HG02678 (cell line): ENCODE data around the gene ALDH1A1.
"Not testable (repeated sequence)": the region's sequence is repeated elsewhere in the genome, so short reads cannot be mapped to it uniquely, and the experiment has no call there.

Source experiments
- ATAC-seq: cut with Tn5 transposase; IDR thresholded peaks from one replicate; pipeline ENCODE4 v1.9.1; 2021; ENCODE audit warnings: mild to moderate bottlenecking, moderate library complexity; ENCODE audit not compliant: unreplicated experiment

ALDH1A1 gene

DNA sequence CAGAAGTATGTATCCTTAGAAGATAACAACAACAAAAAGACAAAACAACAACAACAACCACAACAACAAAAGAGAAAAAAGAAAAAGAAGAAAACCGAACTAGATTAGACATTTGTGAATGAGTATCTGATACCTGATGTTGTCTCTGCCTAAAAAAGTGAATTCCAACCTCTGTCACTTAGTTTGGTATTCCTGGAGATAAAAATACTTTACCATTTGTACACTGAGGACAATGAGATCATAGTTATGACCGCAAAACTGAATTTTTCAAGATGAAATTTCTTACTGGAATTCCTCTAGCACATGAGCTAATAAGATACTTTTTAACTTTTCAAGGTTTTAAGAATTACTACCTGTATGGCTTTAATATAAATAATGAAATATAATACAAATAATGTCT, 54.5 kb downstream of the ALDH1A1 start:
- ATAC-seq = no peak

DNA sequence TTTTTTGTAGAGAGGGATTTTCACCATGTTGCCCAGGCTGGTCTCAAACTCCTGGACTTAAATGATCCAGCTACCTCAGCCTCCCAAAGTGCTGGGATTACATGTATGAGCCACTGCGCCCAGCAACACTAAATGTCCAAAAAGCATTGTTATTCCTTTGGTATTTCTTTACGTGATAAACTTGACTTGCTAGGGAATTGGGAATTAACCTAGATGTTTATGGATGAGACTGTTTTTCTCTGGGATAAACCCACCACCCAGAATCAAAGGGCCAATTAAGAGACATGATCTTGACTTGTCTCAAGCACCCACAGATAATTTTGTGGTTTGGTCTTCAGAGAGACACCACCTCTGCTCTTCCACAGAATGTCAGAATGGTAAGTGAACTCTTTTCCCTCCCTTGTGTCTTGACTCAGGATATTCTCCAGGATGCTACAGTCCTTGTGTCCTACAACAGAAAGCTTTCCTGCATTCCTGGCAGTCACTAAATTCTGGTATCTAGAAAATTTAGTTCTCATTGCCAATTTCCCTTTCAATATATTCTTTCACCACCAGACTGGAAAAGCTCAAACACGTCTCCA, 55.7 kb downstream of the ALDH1A1 start:
- no peak for ATAC-seq

DNA sequence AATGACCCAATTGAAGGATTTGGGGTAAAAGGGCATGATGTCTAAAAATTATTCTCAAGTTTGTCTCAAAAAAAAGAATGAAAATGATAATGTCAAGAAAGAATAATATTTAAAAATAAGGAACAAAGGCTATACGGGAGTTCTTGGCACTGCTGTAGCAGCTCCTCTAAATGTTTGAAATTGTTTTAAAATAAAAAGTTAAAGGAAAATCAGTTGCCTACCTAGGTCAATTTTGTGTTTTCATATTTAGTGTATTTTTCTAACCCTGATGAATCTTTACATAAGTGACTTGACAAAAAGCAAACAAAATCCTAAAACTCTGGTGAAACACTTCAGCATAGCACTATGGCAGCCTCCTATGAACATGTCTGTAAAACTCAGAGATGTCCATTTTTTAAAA, 56.4 kb downstream of the ALDH1A1 start:
- ATAC-seq = no peak

DNA sequence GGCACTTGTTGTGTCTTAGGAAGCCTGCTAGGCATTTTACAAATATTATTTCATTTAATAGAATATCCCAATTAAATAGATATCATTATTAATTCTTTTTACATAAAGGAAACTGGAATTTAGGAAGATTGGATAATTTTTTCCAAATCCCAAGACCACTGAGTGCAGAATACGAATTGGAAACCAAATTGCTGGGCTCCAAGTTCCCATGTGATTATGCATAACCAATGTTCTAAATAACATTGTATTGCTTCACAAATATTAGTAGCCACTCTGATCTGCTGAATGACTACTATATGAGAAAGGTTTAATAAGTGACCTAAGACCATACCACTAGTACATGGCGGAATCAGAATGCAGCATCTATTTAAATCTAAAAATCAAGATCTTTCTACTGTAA, 57.7 kb downstream of the ALDH1A1 start:
- no peak for ATAC-seq

DNA sequence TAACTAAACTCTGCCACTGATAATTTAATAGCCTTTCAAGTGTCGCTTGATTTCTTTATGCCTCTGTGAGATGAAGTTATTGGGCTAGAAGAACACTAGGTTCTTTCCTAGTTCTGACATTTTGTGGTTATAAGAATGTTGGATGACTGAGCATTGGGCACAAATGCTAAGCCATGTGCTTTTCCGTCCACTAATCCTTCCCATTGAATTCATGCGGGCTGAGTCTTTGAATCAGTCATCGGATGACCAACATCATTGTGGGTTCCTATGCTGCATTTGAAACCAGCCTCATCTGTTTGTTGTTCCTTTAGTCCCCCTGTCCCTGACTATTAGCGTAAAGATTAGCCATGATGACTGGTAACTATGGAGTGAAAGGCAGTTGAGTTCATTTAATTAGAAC, 58.5 kb downstream of the ALDH1A1 start:
- ATAC-seq = no peak

DNA sequence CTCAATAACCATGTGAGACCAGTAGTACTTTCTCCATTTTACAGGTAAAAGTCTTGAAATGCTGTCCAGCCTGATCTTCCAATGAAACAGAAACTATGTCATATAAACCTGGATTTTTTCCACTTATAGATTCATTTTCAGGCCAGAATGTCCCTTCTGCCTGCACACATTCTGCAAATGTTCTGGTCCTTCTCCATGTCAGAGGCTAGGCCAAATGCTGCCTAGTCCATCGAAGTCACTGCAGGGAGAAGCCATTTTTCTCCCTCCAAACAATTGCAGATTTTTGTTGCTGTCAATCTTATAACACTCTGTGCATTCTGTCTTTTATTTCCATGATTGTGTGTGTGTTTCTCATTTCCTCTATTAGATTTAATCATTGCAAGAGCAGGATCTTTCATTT, 59.4 kb downstream of the ALDH1A1 start:
- ATAC-seq = no peak

DNA sequence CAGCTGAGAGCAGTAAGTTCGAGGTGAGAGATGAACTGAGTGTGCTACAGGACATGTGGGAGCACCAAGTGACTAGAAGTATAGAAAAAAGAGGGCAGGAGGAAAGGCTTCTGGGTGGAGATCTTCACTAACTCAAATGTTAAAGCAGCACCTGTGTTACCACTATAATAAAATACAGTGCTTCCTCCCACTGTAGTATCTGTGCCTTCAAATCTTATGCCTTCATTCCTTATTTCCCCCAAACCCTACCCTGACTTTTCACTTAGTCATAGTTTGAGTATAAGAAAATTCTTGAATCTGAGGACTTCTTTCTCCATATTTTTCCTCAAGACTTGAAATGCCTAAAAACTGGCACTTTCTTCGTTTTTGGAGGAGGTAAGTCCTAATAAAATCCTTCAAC, 61.8 kb downstream of the ALDH1A1 start:
- ATAC-seq = no peak

DNA sequence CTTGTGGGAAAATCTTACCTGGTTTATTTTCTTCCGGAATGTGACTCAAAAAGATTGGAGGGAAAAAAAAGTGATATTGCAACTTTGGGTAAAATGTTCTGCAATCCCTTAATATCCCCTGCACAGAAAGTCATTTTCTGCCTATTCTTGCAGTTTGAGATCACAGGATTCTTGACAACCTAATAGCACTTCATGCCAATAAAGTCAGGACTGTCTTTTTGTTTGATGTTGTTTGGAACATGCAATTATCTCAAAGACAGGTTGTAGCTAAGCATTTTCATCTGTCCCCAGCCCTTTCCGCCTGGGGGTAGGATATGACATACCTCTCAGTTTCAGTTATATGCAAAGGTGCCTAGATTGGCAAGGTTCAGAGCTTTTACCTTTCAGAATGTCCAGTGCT, 63.9 kb downstream of the ALDH1A1 start:
- ATAC-seq = no peak

DNA sequence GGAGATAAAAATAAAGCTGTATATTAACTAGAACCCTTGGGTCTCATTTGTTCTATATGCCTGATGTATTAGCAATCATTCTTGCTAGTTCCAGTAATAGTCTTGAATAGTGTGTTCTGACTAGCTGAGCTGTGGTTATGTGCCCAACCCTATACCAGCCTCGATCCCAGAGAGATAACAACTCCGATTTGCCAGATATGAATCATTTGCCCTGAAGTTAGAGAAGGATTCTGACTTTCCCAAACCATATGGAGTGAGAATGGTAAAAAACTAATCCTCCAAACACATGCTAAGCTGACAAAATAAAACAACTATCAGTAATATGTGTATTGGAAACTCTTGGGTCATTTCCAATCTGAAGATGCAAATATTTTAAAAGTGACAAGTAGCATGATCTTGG, 64.8 kb downstream of the ALDH1A1 start:
- no peak for ATAC-seq

DNA sequence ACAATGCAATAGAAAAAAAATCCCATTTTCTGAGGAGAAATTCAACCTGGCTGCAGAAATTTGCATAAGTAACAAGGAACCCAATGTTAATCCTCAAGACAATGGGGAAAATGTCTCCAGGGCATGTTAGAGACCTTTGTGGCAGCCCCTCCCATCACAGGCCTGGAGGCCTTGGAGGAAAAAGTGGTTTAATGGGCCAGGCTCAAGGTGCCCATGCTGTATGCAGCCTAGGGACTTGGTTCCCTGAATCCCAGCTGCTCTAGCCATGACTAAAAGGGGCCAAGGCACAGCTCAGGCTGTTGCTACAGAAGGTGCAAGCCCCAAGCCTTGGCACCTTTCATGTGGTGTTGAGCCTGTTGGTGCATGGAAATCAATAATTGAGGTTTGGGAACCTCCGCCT, 66.5 kb downstream of the ALDH1A1 start:
- ATAC-seq = no peak

DNA sequence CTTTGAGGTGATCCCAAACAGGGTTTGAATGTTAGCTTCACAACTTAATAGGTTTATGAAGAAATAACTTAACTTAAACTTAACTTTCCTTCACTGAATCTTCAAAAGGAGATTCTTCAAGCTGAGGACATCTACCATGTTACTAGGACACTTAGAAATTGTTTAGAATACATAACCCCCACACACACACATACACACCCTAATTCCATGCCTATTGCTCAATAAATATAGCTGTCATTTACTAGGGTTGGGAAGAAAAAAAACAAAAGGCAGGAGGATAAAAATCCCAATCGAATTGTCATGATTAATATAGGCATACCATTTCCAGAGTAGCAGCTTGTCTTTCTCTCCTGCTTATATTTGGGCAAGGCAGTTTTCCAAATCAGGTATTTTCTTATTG, 68.3 kb downstream of the ALDH1A1 start:
- no peak for ATAC-seq

DNA sequence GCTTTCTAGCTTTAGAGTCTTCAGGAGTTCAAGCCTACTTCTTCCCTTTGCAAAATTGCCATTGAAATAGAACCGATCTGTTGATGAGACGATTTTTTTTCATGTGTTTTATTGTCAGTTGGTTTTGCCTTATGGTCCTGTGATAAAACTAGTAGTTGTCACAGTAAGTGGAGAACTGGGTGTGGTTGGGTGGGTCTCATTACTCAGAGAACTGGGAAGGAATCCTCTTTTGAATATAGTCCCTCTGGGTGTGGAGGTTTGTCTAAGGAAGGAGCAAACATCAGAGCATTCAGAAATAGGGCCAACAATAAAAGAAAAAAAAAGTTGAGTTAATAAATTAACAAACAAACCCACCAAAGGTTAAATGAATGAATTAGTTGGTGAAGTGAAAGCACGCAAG, 69.0 kb downstream of the ALDH1A1 start:
- no peak for ATAC-seq

DNA sequence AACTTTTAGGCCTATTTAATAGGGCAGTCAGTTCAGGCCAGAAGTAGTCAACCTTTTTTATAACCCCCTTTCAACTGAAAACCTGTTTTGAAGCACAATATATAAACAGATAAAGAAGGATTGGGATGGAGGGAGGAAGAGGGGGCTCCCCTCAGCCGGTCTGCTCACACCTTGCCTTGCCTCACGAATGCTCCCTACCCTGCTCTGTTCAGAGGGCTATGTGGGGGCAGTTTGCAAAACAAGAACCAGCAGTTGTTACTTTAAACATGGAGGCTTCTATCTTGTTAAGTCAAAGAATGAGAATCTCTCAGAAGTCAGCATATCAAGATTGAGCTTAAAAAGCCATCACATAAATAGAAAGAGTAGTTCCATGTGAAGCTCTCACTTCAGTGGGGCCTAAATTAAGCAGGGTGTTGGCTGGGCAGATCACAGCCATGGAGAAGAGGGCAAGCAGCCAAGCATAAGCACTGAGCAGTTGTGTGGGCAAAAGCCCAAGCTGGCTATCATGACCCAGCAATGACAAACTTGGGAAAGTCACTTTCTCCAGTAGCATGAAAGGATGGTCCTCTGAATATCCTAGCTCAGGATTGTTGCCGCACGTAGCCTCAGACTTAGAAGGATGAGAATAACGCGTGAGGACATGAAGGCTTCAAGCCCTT, 70.6 kb downstream of the ALDH1A1 start:
- no peak for ATAC-seq

DNA sequence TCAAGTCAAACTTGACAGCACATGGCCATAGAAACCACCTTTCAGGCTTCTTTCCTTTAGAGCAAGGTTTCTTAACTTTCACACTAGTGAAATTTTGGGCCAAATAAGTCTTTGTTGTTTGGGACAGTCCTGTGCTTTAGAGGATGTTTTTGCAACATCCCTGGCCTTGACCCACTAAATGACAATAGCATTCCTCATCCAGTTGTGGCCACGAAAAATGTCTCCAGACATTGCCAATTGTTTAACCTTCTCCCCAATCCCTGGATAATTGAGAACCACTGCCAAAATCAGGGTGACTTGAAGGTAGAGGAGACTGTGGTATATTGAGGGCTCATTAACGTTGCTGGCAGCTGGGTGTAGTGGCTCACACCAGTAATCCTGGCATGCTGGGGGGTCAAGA, 72.0 kb downstream of the ALDH1A1 start:
- ATAC-seq = no peak

DNA sequence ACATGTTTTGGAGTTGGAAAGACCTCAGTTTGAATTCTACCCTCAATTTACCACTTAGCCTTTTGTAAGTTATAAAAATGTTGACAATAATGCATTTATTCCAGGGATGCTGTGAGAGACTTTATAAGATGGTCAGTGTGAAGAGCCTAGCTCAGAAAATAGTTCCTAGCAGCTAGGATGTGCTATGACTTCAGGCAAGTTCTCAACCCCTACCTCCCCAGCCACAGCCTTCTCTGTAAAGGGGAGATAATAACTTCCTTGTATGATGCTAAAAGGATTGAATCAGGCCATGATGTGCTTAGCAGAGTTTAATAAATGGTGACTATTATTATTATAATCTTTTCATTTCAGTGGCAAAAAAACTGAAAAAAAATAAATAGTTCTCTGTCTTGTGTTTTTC, 77.6 kb downstream of the ALDH1A1 start:
- ATAC-seq = no peak

DNA sequence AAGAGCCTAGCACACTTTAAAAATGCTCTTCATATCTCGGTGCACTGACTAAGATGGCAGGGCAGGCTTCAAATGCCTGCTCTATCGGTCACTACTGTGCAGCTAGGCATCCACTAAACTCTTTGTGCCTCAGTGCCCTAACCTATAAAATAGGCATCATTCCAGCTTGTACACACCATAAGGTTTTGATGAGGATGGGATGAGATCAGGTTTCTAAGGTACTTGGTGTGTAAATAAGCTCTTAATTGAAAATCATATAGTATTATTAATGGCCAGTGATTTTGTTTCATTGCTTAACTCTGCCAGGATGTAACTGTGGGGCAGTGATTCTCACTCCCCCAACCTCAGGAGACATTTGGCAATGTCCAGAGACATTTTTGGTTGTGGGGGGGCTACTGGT, 78.5 kb downstream of the ALDH1A1 start:
- ATAC-seq = no peak

DNA sequence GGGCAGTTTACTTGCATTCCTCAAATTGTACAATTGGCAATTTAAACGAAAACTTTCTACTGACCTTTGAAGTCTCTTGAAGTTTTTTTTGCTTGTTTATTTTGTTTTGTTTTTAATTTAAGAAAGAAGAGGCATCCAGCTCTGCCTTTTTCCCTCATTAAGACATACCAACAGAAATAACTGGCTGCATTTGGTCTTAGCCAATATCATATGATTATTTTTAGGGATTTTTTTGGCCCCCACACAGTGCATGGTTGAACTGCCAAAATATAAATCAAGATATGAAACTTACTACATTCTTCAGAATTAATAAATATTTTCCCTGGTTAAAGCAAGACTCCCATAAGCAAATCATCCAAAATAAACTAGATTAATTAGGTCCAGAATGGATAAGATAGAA, 79.4 kb downstream of the ALDH1A1 start:
- no peak for ATAC-seq

DNA sequence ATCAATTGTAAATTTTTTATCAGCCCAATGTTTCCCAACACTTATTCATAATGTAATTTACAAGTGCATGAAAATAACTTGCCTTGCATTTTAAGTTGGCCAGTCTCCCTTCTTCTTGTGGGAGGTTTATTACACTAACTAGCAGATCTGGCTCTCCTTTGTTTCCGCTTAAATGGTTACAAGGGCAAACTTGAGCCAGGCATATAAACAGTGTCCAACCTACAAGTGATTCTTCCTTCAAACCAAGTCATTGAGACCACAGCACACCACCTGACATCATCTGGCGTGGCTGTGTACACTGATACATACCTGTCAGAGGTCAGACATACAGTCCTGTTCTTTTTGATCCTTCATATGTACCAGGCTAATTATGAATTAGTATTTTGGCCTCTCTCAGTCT, 80.1 kb downstream of the ALDH1A1 start:
- no peak for ATAC-seq

DNA sequence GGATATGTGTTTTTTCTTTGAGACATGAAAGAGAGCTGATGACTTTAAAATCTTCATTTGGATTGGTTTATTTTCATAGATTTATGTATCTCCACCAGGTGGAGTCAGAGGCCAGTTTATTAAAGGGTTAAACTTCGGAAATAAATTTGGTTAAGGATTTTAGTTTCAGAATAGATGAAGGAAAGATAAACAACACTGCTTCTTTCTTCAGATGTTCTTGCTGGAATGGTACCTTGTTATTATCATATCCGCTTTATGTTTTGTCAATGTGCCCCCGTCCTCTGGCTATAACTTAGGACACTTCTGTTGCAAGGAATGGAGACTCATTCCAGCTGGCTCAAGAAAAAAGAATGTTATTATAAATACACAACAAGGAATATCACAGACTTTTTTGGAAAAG, 81.2 kb downstream of the ALDH1A1 start:
- ATAC-seq = no peak

DNA sequence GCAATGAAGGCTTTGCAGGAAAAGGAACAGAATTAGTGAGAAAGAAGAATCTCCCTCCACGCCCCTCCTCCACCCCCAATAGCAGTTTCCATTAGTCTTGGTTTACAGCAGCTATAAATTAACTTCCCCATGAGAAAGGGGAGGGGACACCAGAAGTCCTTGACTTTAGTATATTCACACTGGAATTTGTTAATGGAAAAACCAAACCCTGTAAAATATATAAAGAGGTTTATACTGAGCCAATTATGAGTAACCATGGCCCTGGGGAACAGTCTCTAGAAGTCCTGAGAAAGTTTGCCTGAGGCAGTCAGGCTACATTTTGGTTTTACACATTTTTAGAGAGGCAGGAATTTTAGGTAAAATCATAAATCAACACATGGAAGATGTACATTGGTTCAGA, 88.5 kb downstream of the ALDH1A1 start:
- no peak for ATAC-seq

DNA sequence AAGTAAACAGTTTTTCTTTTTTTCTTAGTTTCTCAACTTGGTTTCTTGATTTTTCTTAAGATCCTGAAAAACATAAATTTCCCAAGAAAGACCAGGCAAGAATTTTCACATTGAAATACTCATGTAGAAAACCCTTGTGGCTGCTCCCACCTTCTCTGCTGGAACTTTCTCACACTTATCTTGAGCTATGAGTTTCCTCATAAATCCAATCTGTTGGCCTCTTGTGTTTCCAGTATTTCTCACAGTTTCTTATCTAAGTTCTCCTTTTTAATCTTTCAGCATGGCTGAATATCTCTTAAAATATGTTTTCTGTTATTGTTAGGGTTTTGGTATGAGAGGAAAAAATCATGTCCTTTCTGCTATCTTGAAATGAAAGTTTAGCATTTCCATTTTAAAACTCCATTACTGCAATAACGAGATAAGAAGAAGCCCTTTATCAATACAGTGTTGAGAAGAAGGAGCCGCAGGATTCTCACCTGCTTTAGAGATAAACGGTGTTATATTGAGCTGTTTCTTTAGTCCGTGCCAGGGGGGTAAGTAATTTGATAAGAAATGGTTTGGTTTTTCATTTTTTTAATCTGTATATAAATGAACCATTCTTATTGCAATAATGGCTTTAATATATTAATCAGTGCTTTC, 89.3 kb downstream of the ALDH1A1 start:
- no peak for ATAC-seq

DNA sequence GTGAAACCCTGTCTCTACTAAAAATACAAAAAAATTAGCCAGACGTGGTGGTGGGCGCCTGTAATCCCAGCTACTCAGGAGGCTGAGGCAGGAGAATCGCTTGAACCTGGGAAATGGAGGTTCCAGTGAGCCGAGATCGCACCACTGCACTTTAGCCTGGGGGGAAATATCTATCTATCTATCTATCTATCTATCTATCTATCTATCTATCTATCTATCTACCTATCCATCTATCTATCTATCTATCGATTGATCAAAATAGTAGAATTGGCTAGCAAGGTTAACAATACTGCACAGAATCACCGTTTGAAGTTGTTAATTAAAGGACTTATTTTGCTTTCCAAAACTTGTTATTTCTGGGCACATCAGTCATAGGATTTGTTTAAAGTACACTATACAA, 90.1 kb downstream of the ALDH1A1 start:
- ATAC-seq = not testable (repeated sequence)
